Thyroid gland (tissue), 4 donors: Measurements from ENCODE around the gene SPEG.

Source experiments
- POLR2A ChIP-seq, 2 donors: fragments of 450-650 bp; IDR thresholded peaks; one replicate each; pipeline ENCODE4 v1.6.1; 2017; ENCODE audit warnings: antibody characterized with exemption in 2 of 2, mild to moderate bottlenecking in 2 of 2, moderate library complexity in 1 of 2
- TF ChIP-seq, protein P1 (sequence below), 6 experiments: fragments of 200-600 bp in 3 of 6; fragments of 450-650 bp in 3 of 6; sonication (generic) in 3 of 6; IDR thresholded peaks; one replicate each; pipeline ENCODE4 v1.5.1; 2016 to 2019; ENCODE audit warnings: antibody characterized with exemption in 6 of 6, mild to moderate bottlenecking in 2 of 6, inconsistent platforms in 1 of 6, moderate library complexity in 1 of 6

DNA sequence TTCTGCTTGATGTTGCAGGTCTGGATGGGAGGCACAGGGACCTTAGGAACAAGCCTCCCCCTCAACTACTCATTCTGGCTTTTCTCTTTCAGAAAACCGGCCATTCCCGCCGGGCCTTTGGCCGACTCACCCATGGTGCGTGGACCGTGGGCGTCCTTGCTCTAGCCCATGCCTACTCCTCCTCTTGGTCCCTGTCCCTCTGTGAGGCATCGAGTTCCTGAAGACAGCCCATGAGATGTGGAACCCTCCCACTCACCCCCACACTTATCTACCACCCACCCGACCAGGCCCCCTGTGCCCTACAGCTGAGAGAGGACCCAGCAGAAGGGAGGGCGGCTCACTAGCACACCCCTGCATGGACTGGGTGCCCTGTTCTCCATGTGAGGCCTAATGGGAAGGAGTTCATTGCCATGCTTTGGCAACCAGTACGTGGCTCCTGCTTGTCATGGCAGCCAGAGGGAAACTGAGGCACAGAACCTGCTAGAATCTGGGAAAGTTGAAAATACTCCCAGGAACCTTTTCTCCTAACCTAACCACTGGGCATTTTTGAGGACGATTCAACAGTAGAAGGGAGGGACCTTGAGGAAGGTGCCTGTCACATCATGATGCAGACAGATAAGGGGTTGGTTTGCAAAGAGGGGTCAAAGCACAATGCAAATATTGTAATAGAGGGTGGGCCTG lies 8.5 kb downstream of the SPEG start:
- TF ChIP-seq, protein P1, sequence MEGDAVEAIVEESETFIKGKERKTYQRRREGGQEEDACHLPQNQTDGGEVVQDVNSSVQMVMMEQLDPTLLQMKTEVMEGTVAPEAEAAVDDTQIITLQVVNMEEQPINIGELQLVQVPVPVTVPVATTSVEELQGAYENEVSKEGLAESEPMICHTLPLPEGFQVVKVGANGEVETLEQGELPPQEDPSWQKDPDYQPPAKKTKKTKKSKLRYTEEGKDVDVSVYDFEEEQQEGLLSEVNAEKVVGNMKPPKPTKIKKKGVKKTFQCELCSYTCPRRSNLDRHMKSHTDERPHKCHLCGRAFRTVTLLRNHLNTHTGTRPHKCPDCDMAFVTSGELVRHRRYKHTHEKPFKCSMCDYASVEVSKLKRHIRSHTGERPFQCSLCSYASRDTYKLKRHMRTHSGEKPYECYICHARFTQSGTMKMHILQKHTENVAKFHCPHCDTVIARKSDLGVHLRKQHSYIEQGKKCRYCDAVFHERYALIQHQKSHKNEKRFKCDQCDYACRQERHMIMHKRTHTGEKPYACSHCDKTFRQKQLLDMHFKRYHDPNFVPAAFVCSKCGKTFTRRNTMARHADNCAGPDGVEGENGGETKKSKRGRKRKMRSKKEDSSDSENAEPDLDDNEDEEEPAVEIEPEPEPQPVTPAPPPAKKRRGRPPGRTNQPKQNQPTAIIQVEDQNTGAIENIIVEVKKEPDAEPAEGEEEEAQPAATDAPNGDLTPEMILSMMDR (IDR thresholded peaks at IDR 0.05), result no peak
- no peak for TF ChIP-seq POLR2A (IDR thresholded peaks at IDR 0.05)
